Bone marrow (tissue), 2 donors: ENCODE data around the gene TM7SF2.
"Not testable (repeated sequence)": the region's sequence is repeated elsewhere in the genome, so short reads cannot be mapped to it uniquely, and the experiment has no call there.

Experiments
- DNase-seq, 2 donors: peaks; one replicate each; lab custom pipeline; 2025; lab: John Stamatoyannopoulos, UW

The TM7SF2 gene

GRCh38 chr11:65130631-65131416 is 19.2 kb downstream of the TM7SF2 start:
- no peak for DNase-seq

GRCh38 chr11:65131417-65131776 is 19.7 kb downstream of the TM7SF2 start:
- DNase-seq = no peak

GRCh38 chr11:65131895-65132237 is 20.2 kb downstream of the TM7SF2 start:
- DNase-seq = no peak

GRCh38 chr11:65132238-65132987 is 20.7 kb downstream of the TM7SF2 start:
- no peak for DNase-seq

GRCh38 chr11:65132988-65133700 is 21.5 kb downstream of the TM7SF2 start:
- no peak for DNase-seq

GRCh38 chr11:65133724-65134123 is 22.1 kb downstream of the TM7SF2 start:
- no peak for DNase-seq

- peak; percentile 88 for DNase-seq
Observed at GRCh38 chr11:65134240-65134951, 22.7 kb downstream of the TM7SF2 start, which contains the start of gene SYVN1. Gene SYVN1, minus strand, starts transcription at chr11:65134519. Its CDS starts 918 bp downstream, at chr11:65133601.

GRCh38 chr11:65134952-65135632 is 23.4 kb downstream of the TM7SF2 start:
- peak in 1 of 2 donors; percentile 89 for DNase-seq

GRCh38 chr11:65135633-65136145 is 24.0 kb downstream of the TM7SF2 start:
- DNase-seq = no peak

- DNase-seq = no peak
Observed at GRCh38 chr11:65136515-65137096, 24.9 kb downstream of the TM7SF2 start.

GRCh38 chr11:65141896-65142494 is 30.3 kb downstream of the TM7SF2 start:
- no peak for DNase-seq

- no peak for DNase-seq
Observed at GRCh38 chr11:65147352-65148075, 35.8 kb downstream of the TM7SF2 start.

GRCh38 chr11:65148657-65149056 is 37.0 kb downstream of the TM7SF2 start:
- no peak for DNase-seq

GRCh38 chr11:65150131-65150508 is 38.4 kb downstream of the TM7SF2 start:
- DNase-seq = not testable (repeated sequence)

GRCh38 chr11:65150509-65151299 is 39.0 kb downstream of the TM7SF2 start:
- DNase-seq = peak; percentile 64 to 99

GRCh38 chr11:65151331-65151899 is 39.7 kb downstream of the TM7SF2 start:
- DNase-seq = peak in 1 of 2 donors; percentile 43

- peak in 1 of 2 donors; percentile 19 for DNase-seq
Observed at GRCh38 chr11:65152122-65152521, 40.5 kb downstream of the TM7SF2 start.

GRCh38 chr11:65156256-65156655 is 44.6 kb downstream of the TM7SF2 start:
- DNase-seq = no peak

GRCh38 chr11:65156926-65157325 is 45.3 kb downstream of the TM7SF2 start:
- DNase-seq = no peak
